GM19240 (cell line): ENCODE results near the gene SLC8A1.

Experiments
- DNase-seq: peaks from one replicate; pipeline ENCODE4 v3.0.0; 2011; ENCODE audit warnings: low spot score; ENCODE audit not compliant: insufficient read length

SLC8A1 gene

DNA sequence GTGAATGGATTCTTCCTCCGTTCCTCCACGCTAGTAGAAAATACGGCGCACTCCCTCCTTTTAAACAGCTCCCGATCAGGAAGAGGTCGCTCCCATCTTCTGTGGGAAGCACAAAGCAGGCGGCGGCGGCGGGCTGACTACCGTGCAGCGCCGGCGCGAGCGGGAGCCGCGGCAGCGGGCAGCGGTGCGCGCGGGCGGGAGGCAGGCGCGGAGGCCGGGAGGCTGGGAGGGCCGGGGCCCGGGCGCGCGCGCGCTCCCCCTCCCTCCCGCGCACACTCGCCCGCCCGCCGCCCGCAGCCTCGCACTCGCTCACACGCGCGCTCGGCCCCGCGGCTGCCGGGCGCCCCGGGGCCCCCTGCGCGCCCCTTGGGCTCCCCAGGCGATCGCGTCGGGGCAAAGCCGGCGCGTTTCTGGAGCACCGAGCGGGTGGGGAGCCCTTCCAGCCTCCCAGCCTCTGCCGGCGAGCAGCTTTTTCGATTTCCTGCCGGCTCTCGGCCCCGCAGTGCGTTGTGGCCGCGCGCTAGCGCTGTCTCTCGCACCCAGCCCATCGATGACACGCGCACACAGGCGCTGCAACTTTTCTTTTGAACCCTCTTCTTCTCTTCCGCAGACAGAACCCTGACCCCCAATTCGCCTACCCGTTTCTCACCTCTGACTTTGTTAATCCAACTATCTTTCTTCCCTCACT lies at the start of gene SLC8A1:
Gene SLC8A1, minus strand, starts transcription at position 173 of the 688 bp plus-strand sequence.
- DNase-seq = no peak

DNA sequence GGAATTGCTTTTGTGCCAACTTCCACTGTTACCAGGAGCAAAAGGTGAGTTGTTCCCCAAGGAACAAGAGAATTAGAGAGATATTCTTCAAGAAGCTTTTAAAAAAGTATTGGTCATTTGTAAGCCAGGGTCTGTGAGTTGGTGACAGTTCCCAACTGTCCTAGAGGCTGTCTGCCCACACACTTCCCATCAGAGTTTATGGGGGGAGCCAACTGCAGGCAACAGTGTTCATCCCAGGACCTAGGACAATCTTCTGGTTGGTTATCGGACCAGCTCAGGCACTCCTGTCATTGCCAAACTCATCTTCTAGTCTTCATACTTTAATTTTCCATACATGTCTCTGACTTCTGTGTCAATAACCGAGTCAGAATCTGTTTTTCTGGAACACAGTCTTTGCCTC lies 47.5 kb upstream of the SLC8A1 start:
- no peak for DNase-seq

DNA sequence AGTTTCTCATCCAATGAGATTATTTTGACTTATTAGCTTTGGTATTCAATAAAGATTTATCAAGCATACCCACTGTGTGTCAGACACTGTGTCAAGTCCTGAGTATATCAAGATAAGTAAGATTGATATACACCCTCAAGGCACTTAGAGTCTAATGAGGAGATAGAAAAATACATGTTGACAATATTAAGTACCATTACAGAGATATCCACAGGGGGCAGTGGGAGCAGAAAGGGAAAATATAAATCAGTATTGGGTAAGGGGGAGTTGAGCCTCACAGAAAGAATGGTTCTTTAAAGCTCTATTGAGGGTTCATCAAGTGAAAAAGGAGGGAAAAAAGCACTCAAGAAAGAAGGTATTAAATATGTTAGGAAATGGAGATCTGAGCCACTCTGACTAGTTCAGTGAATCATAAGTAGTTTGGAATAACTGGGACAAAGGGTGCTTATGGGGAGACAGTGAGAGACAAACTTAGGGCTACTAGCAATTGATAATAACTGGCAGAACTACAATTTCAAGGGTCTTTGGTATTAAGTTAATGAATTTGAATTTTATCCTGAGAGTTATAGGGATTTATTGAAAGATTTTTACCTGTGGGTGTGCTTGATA lies 45.5 kb upstream of the SLC8A1 start:
- no peak for DNase-seq

DNA sequence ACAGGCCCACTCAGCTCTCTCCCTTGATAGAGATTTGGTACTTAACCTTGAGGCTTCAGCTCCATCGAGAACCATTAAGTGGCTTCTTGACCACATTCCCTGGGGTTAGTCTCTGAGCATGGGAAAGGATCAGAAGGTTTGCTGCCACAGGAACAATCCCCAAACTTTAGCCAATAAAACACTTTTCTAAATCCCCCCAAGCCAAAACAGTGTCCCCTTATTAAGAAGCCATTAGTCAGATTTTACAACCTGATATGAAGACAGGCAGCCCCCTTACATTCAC lies 37.7 kb upstream of the SLC8A1 start:
- no peak for DNase-seq

DNA sequence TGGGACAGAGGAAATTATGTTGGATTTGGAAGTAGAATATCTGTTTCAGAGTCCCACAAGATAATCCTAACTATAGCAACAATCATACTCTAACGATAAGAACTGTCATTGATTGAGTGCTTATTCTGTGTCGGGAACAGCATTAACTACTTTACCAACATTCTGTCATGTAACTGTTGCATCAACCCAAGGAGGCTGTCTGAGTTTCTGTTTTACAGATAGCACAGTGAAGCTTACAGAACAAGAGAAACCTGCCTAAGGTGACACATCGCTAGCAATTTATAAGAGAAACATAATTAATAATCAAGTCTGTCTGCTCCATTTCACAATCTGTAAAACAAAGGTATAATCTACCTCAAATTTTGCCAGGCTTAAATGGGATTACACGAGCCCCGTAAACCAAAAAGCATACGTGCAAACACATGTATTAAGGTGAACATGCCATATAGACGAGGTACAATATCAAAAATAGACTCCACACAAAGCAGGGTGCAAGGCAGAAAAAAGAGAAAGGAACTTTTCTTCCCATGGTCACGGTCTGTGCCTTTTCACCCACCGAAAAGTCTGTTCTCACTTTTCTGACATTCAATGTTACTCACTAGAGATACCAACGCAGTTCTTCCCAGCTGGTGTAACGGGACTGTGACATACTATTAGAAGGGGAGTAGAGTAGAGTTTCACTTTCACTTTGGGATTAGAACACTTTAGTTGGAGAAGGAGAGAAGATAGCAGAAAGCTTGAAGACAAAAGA lies 37.2 kb upstream of the SLC8A1 start:
- no peak for DNase-seq

DNA sequence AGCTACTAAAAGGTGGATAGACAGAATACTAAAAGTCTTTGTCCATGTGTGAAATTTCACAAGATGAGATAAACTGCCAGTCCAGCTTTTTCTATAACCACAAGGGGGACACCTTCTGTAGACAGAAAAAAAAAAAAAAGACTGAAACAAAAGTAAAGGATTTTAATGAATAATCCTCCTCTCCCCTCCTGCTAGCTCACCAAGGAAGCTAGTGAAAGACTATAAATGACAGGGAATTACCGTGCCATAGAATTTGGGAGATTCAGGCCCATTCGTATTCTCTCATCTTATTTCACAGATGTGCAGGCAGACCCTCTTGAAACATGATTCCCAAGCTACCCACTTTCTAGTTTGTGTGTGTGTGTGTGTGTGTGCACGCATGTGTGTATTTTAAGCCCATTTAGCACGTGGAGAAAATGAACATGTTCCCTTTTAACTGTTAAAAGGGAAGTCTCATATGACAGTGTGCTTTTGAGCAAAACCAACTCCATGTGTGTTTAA lies 36.3 kb upstream of the SLC8A1 start:
- DNase-seq = no peak

DNA sequence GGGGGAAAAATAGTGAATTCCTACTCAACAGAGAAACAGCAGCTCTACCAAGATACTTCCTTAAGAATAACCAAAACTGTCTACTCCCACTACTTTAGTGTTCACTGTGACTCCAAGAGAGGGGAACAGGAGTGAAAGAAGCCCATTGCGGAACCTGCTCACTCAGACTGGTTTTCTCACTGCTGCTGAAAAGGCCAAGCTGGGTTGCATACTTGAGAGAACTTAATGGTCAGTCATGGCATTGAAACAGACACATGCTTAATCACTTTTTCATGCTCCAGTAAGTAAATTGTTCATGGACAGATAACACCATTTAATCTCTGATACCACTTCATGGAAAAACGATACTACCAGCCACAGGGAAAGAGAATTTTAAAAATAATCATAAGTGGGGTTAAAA lies 35.7 kb upstream of the SLC8A1 start:
- DNase-seq = no peak

DNA sequence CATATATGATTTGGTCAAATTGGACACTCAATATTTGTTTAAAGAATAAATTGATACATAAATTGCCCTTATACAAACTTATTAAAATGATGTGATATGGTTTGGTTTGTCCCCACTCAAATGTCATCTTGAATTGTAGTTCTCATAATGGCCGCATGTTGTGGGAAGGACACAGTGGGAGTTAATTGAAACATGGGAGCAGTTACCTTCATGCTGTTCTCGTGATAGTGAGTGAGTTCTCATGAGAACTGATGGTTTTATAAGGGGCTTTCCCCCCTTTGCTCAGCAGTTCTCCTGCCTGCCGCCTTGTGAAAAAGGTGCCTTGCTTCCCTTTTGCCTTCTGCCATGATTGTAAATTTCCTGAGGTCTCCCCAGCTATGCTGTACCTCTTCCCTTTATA lies 34.0 kb upstream of the SLC8A1 start:
- DNase-seq = no peak

DNA sequence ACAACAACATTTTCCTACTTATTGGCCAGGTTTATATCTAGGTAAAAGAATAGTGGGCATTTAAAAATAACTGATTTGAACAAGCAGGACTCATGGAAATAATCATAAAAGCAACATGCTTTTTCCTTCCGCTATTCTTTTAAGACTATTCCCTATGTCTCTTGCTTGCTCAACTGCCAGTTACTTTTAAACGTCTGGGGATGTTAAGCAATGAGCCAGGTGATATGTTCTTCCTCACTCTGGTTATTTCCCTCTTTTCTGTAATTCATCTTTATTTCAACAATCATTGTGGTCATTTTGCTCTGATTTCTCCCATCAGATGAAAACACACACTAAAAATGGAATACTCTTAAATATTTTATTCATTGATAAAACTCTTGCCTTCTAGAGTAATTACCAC lies 33.4 kb upstream of the SLC8A1 start:
- no peak for DNase-seq

DNA sequence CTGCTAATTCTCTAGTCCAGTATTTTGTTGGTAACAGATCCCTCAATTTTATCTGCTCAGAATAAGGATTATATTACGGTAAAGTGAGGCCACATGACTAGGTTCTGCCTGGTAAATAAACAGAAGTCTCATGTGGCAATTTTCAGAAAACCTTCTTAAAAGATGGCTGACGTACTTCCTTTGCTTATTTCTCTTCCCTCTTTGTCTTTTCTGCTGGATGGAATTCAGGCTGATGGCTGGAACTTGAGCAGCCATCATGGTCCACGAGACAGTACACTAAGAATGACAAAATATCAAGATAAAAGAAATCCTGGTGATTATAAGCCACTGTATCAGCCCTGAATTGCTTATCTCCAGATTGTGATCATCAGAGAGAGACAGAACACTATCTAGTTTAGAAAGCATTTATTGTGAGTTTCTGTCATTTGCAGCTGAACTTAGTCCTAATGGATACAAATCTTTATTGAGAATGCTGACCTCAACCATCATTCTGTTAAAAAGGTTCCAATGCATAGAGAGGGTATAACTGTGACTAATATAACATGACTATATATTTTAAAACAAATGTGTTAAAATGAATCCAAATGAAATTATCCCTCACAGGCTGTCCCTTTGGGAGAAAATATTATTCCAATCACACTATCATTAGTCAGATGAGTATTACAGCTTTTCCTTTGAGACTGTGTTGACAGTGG lies 31.8 kb upstream of the SLC8A1 start:
- no peak for DNase-seq

DNA sequence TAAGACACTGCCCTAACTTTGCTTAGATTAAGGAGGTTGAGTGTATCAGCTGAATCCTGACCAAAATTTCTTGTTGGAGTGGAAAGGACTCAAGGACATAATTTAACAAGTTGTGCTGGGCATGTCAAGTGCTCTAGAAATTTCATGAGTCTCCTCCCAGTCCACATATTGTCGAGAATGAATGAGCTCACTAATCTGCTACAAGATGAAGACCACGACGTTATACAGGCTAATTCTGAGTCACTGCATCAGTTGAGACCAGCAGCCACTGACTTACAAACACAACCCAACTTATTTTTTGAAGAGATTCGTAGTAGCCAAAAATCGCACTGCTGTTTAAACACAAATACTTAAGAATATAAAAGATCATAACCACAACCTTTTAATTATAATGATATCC lies 28.7 kb upstream of the SLC8A1 start:
- no peak for DNase-seq

DNA sequence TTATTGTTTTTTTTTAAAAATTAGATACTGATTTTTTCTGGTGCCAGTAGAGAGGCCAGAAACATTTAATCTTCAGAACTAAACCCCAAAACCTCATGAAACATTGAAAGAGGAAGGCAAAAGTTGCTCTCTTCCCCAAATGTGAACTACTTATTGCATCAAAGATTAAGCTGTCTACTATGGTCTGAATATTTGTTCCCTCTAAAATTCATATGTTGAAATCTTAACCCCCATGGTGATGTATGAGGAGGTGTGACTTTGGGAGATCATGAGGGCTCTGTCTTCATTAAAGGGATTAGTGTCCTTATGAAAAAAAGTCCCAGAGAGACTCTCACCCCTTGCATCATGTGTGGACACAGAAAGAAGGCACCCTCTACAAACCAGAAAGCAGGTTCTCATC lies 28.2 kb upstream of the SLC8A1 start:
- DNase-seq = no peak

DNA sequence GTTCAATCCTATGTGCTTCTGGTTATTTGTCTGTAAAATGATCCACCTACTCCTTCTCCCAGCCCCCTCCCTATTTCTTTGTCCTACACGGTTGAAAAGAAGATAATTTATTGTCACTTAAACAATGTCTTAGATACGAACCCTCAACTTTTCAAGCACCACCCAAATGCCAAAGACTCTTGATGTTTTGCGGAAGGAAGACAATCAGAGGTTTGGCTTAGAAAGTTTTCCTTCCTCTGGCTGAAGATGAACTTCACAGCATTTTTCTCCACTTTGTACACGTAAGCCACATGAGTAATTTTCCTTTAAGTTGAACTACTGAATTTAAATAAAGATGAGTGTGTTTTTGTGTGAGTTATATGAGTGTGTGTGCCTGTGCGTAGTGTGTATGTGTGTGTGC lies 25.5 kb upstream of the SLC8A1 start:
- no peak for DNase-seq

DNA sequence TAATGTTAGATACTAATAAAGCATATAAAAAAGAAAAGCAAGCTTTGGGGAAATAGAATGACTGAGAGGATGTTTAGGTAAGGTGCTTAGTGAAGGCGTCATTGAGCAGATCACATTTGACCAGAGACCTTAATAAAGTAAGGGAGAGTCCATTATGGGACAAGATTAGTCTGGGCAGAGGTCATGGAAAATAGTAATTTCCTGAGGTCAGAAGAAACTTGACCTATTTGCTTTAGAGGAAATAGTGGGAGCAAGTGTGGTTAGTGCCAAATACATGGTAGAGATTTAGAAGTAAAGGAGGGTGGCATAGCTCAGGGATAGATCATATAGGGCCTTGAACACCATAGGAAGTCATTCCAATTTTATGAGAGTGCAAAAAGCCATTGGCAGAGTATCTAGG lies 24.5 kb upstream of the SLC8A1 start:
- DNase-seq = no peak

DNA sequence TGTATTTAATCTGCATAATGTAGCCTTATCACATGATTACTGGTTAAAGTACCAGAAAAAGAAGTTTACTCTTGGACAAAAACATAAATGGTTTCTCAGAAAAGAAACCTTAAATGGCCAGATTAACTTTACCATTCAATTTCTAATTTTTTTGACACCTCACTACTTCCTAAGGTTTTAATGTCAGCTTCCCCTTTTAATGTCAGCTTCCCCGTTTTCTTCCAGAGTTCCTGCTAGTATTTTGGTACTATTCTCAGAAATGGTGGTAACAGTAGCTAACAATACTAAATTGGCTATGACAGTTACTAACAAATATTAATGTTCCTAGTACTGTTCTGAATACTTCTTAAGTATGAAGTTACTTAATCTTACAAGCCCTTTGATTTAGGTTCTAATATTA lies 22.4 kb upstream of the SLC8A1 start:
- DNase-seq = no peak

DNA sequence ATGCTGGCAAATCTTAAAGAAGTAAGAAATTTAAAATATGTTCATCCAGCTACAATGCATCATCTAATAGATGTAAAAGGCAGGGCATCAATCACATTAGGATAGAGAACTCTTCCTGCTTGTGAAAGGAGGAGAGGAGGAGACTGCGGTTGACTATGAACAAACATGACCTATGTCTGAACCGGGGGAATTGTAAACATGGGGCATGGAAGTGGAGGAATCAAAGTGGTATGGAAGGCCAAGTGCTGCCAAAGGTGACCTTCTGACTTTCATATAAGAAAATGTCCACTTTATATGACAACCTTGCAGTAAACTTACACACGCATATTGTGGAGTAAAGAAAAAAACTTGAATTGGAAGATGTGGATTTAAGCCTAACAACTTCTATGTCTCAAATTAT lies 20.0 kb upstream of the SLC8A1 start:
- no peak for DNase-seq

DNA sequence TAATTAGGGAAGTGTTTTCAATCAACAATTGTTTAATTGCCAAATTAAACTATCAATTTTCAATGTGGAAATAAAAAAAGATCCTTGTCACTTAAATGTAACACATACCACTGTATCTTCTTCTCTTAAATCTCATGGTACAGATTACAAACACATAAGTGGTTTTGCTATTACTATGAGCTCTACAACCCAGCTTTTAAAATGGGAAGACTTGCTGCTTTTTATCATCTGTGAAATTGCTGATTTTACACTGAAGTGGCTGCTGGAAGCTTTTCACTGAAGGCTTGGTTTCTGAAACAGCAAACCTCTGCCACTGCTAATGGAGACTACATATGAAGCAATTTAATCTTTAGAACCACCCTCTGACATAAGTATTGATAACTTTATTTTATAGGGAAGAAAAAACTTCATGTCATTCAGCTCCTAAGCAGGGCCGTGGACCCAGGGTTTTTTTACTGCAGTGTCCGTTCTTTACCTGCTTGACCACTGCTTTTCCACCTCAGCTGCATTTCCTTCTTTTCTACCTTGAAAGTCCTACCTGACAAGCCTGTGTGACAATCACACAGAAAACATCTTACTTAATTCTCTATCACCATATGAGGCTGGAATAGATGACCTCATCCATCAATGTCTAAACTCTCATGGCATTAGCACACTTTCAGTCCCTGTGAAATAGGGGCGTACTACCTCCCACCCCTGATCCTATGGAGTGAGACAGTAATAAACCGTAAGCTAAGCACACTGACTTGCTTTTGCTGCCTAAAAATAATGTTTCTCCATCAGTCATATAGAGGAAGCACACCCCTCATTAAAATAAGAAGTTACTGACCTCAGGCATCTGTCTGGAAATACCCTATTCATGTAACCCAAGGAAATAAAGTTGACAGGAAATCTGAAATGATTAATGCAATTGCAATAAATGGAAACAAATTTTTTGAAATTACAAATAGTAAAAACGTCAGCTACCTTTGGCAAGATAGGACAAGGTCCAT lies 19.2 kb upstream of the SLC8A1 start:
- no peak for DNase-seq

DNA sequence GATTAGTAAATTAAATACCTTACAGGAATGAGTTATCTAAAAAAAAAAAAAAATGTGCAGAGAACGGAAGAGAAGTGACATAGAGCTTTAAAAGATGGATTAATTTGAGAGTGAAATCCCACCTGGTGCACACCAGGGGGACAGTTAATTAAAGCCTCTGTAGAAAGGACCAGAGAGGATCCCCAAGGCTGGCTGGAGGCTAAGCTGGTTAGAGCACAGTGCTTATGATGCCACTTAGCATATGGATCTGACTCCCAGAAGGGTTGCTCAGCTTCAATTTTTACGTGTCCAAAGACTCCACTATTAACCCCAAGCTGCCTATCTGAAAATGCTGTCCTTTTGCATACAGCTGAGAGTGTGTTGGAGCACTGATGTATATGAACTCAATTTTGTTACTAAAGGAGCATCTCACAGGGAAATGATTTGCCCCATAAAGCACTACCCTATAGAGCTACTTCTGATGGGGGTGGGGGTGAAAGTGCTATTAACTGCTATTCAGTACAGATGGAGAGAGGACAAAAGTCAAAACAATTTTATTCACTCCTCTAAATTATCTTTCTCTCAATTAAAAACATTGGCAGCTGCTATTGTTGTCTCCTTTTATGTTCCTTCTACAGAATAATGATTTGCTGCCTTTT lies 15.2 kb upstream of the SLC8A1 start:
- no peak for DNase-seq

DNA sequence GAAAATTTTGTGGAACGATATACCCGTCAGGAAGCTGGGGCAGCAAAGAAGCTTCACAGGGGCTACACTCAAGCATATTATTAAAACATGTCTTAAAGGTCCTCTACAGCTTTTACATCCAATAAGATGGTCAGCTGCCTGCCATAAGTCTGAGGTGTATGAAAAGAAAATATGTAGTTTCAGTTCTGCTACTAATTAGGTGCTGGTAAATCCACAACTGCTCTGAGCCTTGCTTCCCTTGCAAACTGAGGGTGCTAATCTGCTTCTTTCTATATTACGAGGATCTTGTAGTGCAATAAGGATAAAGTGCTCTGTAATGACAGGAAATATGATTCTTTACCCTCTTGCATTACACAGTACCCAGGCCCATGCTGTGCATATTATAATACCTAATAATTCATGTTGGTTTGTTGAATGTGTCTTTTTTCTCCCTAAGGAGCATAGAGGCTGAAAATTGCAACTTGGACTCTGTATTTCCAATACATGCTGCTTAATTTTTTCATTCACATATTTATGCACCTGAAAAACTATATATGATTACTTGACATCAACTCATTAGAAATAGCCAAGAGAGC lies 14.5 kb upstream of the SLC8A1 start:
- DNase-seq = no peak

DNA sequence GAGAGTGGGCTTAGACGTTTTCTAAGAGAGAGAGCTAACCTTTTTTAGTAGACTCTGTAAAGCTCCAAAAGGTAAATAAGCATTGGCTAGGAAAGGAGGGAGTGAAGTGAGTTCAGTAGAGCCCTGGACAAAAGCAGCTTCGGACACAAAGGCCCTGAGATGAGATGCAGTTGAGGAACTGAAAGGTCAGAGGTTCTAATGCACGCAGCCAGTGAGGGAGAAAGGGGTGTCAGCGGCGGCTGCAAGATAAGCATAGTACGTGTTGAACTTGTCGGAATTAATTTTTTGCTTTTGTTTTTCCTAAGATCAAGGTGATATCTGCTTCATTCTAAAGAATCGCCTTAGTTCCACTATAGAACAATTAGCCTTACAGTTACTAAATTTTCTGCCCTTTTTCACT lies 11.2 kb upstream of the SLC8A1 start:
- DNase-seq = no peak
